Fibroblast of villous mesenchyme (primary cell): ENCODE data around the gene L2HGDH. TPM values are rescaled to one million over a fixed set of nuclear protein-coding genes. Genes with fewer than 3 reads are reported as not detected.
A peak's percentile ranks its signal among the peaks of the same experiment; 100 is the strongest.

ENCODE experiments used
- DNase-seq: peaks from one replicate; pipeline ENCODE4 v3.0.0-alpha.2; 2010; ENCODE audit warnings: low read depth
- H3K4me3 ChIP-seq: 2 replicates; pipeline ENCODE4 v1.5.1; 2011; ENCODE audit warnings: low read depth, mild to moderate bottlenecking, low read length
- CTCF ChIP-seq: IDR thresholded peaks from 2 replicates; pipeline ENCODE4 v1.5.1; 2012; ENCODE audit warnings: low read depth, mild to moderate bottlenecking, low read length; ENCODE audit not compliant: insufficient read depth
- total RNA-seq: library from RNA; depleted of rRNA; stranded (reverse); fragments of >200 nt; gene quantifications from 2 replicates; pipeline ENCODE4 v1.2.3, GENCODE V29; 2012

L2HGDH gene
- total RNA-seq, 1 donor, result 4.3 TPM

GRCh38 chr14:50265029-50265428 lies 47.0 kb downstream of the L2HGDH start:
- no peak overlapping the region for H3K4me3 ChIP-seq
- DNase-seq, result no peak
- TF ChIP-seq CTCF, result no peak

GRCh38 chr14:50263321-50263720 lies 48.7 kb downstream of the L2HGDH start:
- TF ChIP-seq CTCF, result no peak
- H3K4me3 ChIP-seq, result no peak overlapping the region
- no peak for DNase-seq

GRCh38 chr14:50262865-50263264 lies 49.2 kb downstream of the L2HGDH start:
- H3K4me3 ChIP-seq, result no peak overlapping the region
- TF ChIP-seq CTCF, result no peak
- no peak for DNase-seq

- DNase-seq, result peak; percentile 52
- no peak overlapping the region for H3K4me3 ChIP-seq
- TF ChIP-seq CTCF, result peak; percentile 75
These were observed 51.5 kb downstream of the L2HGDH start for GRCh38 chr14:50260511-50260910.

- DNase-seq, result no peak
- no peak overlapping the region for H3K4me3 ChIP-seq
- no peak for TF ChIP-seq CTCF
These were observed 52.0 kb downstream of the L2HGDH start for GRCh38 chr14:50260072-50260471.

GRCh38 chr14:50257732-50258131 lies 54.3 kb downstream of the L2HGDH start:
- peak; percentile 37 for DNase-seq
- H3K4me3 ChIP-seq, result no peak overlapping the region
- TF ChIP-seq CTCF, result no peak

- TF ChIP-seq CTCF, result no peak
- DNase-seq, result no peak
- no peak overlapping the region for H3K4me3 ChIP-seq
These were observed 57.8 kb downstream of the L2HGDH start for GRCh38 chr14:50254248-50254647.
